GM12878 (cell line): ENCODE data around the gene FKBP1B. TPM values are rescaled to one million over a fixed set of nuclear protein-coding genes. Genes with fewer than 3 reads are reported as not detected.
"Not testable (repeated sequence)": the region's sequence is repeated elsewhere in the genome, so short reads cannot be mapped to it uniquely, and the experiment has no call there.

ENCODE experiments used
- ATAC-seq: fragments of 200-7000 bp; cut with Tn5 transposase; 3 replicates; pipeline ENCODE4 v1.9.1; 2020; ENCODE audit warnings: mild to moderate bottlenecking, moderate library complexity
- BruUV-seq: library from RNA; stranded (reverse); fragments of 400-500 nt; replicated peaks from 2 replicates; lab custom pipeline; 2021; lab: Mats Ljungman, UMichigan
- CTCF ChIA-PET: fragments of 300-600 bp; sonication (Branson Sonifier 250); formaldehyde crosslinking; extraction: SDS; loops from one replicate; lab custom pipeline; 2021; ENCODE audit warnings: inconsistent platforms; lab: Yijun Ruan, JAX
- POLR2A ChIA-PET: fragments of 350-600 bp; formaldehyde crosslinking; extraction: SDS; loops from one replicate; lab custom pipeline; 2021; ENCODE audit warnings: inconsistent platforms; lab: Charles Lee
- RAD21 ChIA-PET: fragments of 300-600 bp; sonication (Branson Sonifier 250); formaldehyde crosslinking; loops from one replicate; lab custom pipeline; 2023; ENCODE audit warnings: antibody characterized with exemption; ENCODE audit not compliant: unreplicated experiment; lab: Charles Lee
- SMC1A ChIA-PET: fragments of 300-600 bp; sonication (Branson Sonifier 250); formaldehyde crosslinking; loops from one replicate; lab custom pipeline; 2023; ENCODE audit not compliant: unreplicated experiment, uncharacterized antibody; lab: Charles Lee
- DNase-seq: peaks from one replicate; pipeline ENCODE4 v3.0.0-alpha.2; 2011; ENCODE audit warnings: low read depth, low spot score
- FAIRE-seq: peaks from 3 replicates; lab custom pipeline; 2011; peaks lifted over from hg19 to GRCh38; lab: Jason Lieb, UNC
- H2AFZ ChIP-seq: 2 replicates; pipeline ENCODE4 v1.6.0; 2011; ENCODE audit warnings: low read depth, low read length, control low read depth; ENCODE audit not compliant: control insufficient read depth
- H3K27ac ChIP-seq: 2 replicates; pipeline ENCODE4 v1.5.1; 2011; ENCODE audit warnings: control low read depth; ENCODE audit not compliant: control insufficient read depth, insufficient read depth
- H3K27me3 ChIP-seq, 2 experiments: replicated peaks in 1 of 2; 2 replicates each; pipeline versions ENCODE4 v1.6.0 to v1.6.1; 2011; ENCODE audit warnings: low read length in 1 of 2; ENCODE audit not compliant: control insufficient read depth in 2 of 2, insufficient read depth in 2 of 2
- H3K36me3 ChIP-seq, 2 experiments: 2 replicates each; pipeline ENCODE4 v1.5.1; 2011; ENCODE audit warnings: low read length in 1 of 2; ENCODE audit not compliant: control insufficient read depth in 2 of 2, insufficient read depth in 2 of 2
- H3K4me1 ChIP-seq: 2 replicates; pipeline ENCODE4 v1.6.1; 2011; ENCODE audit warnings: mild to moderate bottlenecking, low read length, moderate library complexity, mixed read lengths; ENCODE audit not compliant: control insufficient read depth, insufficient read depth
- H3K4me2 ChIP-seq: 2 replicates; pipeline ENCODE4 v1.6.0; 2011; ENCODE audit warnings: control low read depth; ENCODE audit not compliant: control insufficient read depth, insufficient read depth
- H3K4me3 ChIP-seq: fragments of 200-600 bp; sonication (generic); 2 replicates; pipeline ENCODE4 v1.5.1; 2016
- H3K79me2 ChIP-seq: 2 replicates; pipeline ENCODE4 v1.6.0; 2011; ENCODE audit warnings: low read length; ENCODE audit not compliant: control insufficient read depth, insufficient read depth
- H3K9ac ChIP-seq: 2 replicates; pipeline ENCODE4 v1.8.0; 2011; ENCODE audit warnings: low read length, control low read depth, mixed read lengths; ENCODE audit not compliant: control insufficient read depth, insufficient read depth
- H3K9me3 ChIP-seq: replicated peaks from 3 replicates; pipeline ENCODE4 v1.5.1; 2011; ENCODE audit warnings: mild to moderate bottlenecking, low read length; ENCODE audit not compliant: control insufficient read depth, insufficient read depth
- H4K20me1 ChIP-seq: 2 replicates; pipeline ENCODE4 v1.6.0; 2011; ENCODE audit not compliant: control insufficient read depth, insufficient read depth
- WGBS: methylation state at CpG from one replicate; pipeline ENCODE4 v1.1.6; 2016; ENCODE audit warnings: low lambda C conversion rate; ENCODE audit not compliant: insufficient replicate concordance, insufficient coverage; ENCODE audit errors: missing lambda C conversion rate; 5-methylcytosine and 5-hydroxymethylcytosine counted together
- in situ Hi-C: fragments of 300-500 bp; cut with MboI; formaldehyde crosslinking; loops from 9 replicates; pipeline ENCODE4 v1.14.3; 2018; ENCODE audit warnings: mixed read lengths
- intact Hi-C: fragments of 100-400 bp; cut with micrococcal nuclease; formaldehyde crosslinking; loops from one replicate; pipeline ENCODE4 v1.14.2; 2022; ENCODE audit not compliant: unreplicated experiment
- polyA plus RNA-seq, 11 experiments: library from polyadenylated mRNA; depleted of rRNA in 4 of 11; unstranded in 6 of 11; stranded (reverse) in 5 of 11; fragments of >200 nt; fragmentation: Nextera tagmentation in 4 of 11; fragmentation: Illumina TruSeq in 1 of 11; extraction: Ambion mirVana in 4 of 11; extraction: Trizol in 1 of 11; gene quantifications; 1 replicate in 1 of 11; 2 replicates in 10 of 11; pipeline versions ENCODE4 v1.2.1 to v1.2.3, GENCODE V29; 2011 to 2016; ENCODE audit warnings: inconsistent platforms in 2 of 11, missing spikeins in 2 of 11, low read depth in 1 of 11
- total RNA-seq, 4 experiments: library from RNA; depleted of rRNA in 3 of 4; stranded (reverse); fragments of >200 nt in 3 of 4; fragmentation: Illumina TruSeq in 1 of 4; extraction: Trizol in 1 of 4; gene quantifications; 2 replicates each; pipeline versions ENCODE4 v1.2.1 to v1.2.3, GENCODE V29; 2013 to 2021

FKBP1B gene
- total and polyA plus RNA-seq, 10 of the 15 experiments (the other 5 are each of a cell fraction or from before 2014, with no cell fraction given) = 0.18 to 0.53 (median 0.24) TPM

DNA sequence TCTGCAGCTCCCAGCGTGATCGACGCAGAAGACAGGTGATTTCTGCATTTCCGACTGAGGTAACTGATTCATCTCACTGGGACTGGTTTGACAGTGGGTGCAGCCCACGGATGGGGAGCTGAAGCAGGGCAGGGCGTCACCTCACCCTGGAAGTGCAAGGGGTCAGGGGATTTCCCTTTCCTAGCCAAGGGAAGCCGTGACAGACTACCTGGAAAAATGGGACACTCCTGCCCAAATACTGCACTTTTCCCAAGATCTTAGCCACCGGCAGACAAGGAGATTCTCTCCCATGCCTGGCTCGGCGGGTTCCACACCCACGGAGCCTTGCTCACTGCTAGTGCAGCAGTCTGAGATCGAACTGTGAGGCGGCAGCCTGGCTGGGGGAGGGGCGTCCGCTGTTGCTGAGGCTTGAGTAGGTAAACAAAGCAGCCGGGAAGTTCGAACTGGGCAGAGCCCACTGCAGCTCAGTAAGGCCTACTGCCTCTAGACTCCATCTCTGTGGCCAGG is 45.7 kb downstream of the FKBP1B start:
- DNase-seq, H3K79me2 ChIP-seq, FAIRE-seq, BruUV-seq, H3K27me3 ChIP-seq, H2AFZ ChIP-seq, CTCF ChIA-PET, RAD21 ChIA-PET, POLR2A ChIA-PET, intact Hi-C loops, H3K4me1 ChIP-seq, H4K20me1 ChIP-seq, H3K9ac ChIP-seq, H3K36me3 ChIP-seq, in situ Hi-C loops, H3K9me3 ChIP-seq, H3K27ac ChIP-seq, ATAC-seq, H3K4me2 ChIP-seq, H3K4me3 ChIP-seq: not testable (repeated sequence)
- WGBS = 95% methylated on average over 17 of the region's 17 CpGs
- SMC1A ChIA-PET = interaction anchor here (1.2 kb wide), 1 partner anchor 27 kb away, joined by 3 read pairs; the partner anchor contains the start of gene PFN4

DNA sequence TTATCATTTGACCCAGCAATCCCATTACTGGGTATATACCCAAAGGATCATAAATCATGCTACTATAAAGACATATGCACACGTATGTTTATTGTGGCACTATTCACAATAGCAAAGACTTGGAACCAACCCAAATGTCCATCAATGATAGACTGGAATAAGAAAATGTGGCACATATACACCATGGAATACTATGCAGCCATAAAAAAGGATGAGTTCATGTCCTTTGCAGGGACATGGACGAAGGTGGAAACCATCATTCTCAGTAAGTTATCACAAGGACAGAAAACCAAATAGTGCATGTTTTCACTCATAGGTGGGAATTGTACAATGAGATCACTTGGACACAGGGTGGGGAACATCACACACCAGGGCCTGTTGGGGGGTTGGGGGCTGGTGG is 51.2 kb downstream of the FKBP1B start:
- BruUV-seq, H3K9me3 ChIP-seq, ATAC-seq, H4K20me1 ChIP-seq, CTCF ChIA-PET, H3K4me1 ChIP-seq, SMC1A ChIA-PET, in situ Hi-C loops, H3K27ac ChIP-seq, H3K27me3 ChIP-seq, POLR2A ChIA-PET, H3K36me3 ChIP-seq, intact Hi-C loops, DNase-seq, H2AFZ ChIP-seq, H3K79me2 ChIP-seq, RAD21 ChIA-PET, H3K4me2 ChIP-seq, H3K4me3 ChIP-seq, FAIRE-seq, H3K9ac ChIP-seq: not testable (repeated sequence)
- 90% methylated on average over 2 of the region's 2 CpGs for WGBS
